Stimulated activated CD4-positive, alpha-beta T cell treated with anti-CD3 and anti-CD28 coated beads, Interleukin-15, amount 100 ng/mL, for 1 hour (primary cell): ENCODE measurements around the gene LCN9.
"Not testable (repeated sequence)": the region's sequence is repeated elsewhere in the genome, so short reads cannot be mapped to it uniquely, and the experiment has no call there.

ENCODE experiments used
- DNase-seq, 2 donors: peaks; one replicate each; pipeline ENCODE4 v3.0.0-alpha.2; 2020; ENCODE audit warnings: low read depth in 1 of 2, low spot score in 1 of 2

LCN9 gene

GRCh38 chr9:135647884-135648283 is 15.2 kb upstream of the LCN9 start:
- DNase-seq = no peak

DNA sequence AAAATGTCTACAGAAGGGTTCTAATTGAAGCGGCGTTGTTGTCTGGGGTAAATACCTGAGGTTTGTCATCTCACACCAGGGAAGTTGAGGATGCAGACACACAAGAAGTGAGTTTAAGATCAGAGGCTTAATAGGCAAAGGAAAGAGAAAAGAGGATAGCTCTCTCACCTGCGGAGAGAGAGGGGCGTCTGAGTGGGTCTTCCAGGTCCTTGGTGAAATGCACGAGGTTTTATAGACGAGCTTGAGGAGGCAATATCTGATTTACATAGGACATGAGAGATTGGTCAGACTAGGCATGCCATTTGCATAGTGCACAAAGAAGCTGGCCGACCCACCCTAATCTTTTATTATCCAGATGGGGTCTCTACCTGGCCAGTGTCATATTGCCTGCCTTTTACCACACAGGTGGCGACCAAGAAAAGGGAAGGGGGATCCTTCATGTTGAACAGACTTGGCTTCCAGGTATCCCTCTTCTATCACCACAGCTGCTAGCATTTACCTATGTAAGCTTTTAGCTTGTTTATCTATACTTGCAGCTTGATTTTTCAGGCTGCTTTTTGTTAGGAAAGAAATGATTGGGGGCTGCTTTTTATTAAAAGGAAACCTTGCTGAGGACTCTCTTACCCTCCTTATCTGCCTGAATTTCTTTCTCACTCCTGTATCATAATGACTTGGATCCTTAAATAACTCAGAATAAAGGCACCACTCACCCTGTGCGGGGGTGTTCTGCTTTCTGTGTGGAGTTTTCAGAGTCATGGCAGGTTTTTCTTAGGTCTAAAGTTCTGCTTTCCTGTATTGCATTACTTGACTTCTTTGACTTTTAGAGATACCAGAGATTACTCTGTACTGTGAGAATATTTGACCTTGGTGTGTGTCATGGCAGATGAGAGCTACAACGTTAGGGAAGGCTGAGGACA is 14.4 kb upstream of the LCN9 start:
- DNase-seq = no peak

GRCh38 chr9:135649508-135649907 is 13.6 kb upstream of the LCN9 start:
- no peak for DNase-seq

GRCh38 chr9:135650408-135650807 is 12.7 kb upstream of the LCN9 start:
- DNase-seq = no peak

DNA sequence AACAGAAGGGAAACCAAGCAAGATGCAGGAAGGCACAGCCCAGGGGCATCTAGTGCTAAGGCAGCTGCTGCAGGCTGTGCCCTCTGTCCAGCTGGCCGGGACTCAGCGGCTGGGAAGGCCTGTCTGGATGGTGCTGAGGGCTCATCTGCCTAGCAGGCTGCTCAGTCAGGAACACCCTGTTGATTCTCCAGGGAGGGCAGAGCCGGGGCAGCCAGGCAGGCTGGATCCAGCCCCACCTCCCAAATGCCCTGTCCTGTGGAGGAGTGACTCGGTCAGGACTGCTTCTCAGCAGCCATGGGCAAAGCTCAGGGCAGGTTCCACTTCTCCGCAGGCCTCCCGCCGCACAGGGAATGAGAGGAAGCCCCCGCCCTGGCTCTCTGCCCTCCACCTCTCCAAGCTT is 7.8 kb upstream of the LCN9 start:
- DNase-seq = no peak

DNA sequence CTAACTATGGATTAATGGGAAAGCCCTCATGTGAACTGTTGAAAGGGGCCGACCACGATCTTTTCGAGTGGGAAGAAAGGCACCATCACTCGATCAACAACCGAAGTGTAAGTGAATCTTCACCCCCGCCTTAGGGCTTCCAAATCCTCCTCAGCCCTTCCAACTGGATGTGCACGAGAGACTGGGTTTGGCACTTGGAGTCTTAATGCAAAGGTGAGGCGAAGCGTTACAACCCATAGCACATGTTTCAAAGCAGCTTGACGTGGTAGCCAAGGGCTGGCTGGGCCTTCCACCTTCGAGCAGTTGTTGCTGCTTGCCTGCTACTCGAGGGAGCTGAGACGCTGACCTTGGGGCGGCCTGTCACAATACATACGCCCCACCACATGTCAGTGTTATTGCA is 5.7 kb upstream of the LCN9 start:
- no peak for DNase-seq

DNA sequence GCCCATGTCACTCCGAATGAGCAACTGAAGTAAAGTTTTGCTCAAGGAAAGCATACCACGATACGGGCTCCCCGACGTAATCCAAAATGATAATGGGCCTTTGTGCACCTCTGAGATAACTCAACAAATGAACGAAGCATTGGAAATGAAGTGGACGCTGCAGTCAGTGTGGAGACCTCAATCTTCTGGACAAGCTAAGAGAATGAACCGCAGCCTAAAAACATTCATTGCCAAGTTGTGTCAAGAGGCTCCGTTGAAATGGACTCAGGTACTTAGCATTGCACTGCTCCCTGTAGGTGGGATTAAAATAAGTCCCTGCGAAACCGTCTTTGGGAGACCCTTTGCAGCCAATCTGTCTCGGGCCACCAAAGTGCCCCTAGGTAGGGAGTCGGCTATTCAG is 3.9 kb upstream of the LCN9 start:
- no peak for DNase-seq

- no peak for DNase-seq
These were observed 2.7 kb upstream of the LCN9 start for GRCh38 chr9:135660407-135660806.

DNA sequence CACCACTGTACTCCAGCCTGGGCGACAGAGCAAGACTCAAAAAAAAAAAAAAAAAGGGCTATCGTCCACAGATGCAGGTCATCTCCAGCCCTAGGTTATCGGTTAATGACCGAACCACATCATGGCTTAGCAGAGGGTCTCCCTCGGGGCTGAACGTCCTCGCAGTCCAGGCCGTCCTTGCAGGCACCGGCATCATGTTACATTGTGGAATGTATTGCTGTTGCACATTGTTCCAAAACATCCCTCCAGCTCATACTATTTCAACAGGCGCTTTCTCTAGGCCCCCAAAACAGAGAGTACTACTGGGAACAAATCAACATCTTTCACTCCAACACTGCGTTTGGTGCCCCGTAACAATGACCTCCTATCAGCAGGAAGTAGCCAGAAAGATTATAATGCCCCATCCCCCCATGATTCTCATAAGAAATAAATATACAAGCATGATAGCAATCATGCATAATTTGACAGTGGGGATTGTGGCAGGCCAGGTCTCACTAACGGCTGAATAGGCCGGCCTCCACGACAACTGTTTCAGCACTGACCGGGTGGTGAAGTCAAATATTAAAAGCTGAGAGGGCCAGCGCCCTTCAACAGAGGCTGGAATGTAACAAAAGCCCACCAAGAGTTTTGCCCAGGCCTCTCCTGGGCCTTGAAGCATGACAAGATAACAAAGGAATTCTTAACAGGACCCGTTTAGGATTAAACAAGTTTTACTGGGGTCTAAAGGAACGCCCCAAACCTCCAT is 1.1 kb upstream of the LCN9 start:
- DNase-seq = no peak

- no peak for DNase-seq
These were observed 302 bp downstream of the LCN9 start for GRCh38 chr9:135663451-135663770.

- no peak for DNase-seq
These were observed 748 bp downstream of the LCN9 start for GRCh38 chr9:135663857-135664256.

- no peak for DNase-seq
These were observed 1.2 kb downstream of the LCN9 start for GRCh38 chr9:135664266-135664665.

- DNase-seq = no peak
These were observed 2.0 kb downstream of the LCN9 start for GRCh38 chr9:135664801-135665794.

- DNase-seq = no peak
These were observed 2.7 kb downstream of the LCN9 start for GRCh38 chr9:135665795-135666189.

GRCh38 chr9:135666534-135667462 is 3.7 kb downstream of the LCN9 start:
- no peak for DNase-seq

DNA sequence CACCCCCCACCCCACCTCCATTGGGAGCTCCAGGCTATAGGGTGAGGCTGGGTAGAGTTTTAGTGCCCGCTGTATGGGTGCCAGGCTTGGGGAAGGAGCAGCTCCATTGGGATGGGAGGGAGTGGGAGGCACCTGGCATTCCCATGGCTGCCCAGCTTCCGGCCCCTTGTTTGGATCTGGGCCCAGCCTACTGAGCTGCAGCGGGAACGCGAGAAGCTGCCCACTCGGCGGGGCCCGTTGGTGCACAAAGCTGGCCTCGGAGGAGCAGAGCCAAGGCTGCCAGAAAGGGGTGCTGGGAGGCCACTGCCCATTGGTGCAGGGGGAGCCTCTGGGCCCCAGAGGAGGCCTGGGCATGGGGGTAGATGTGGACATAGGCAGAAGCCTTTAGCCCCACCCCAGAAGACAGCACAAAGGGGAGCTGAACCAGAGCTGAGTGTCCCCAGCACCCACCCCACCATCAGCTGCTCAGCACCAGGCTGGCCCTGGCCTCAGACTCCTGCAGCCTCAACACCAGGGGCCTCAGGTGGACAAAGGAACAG is 4.4 kb downstream of the LCN9 start:
- no peak for DNase-seq

GRCh38 chr9:135669018-135669417 is 5.9 kb downstream of the LCN9 start:
- not testable (repeated sequence) for DNase-seq

- no peak for DNase-seq
These were observed 6.6 kb downstream of the LCN9 start for GRCh38 chr9:135669616-135670285.
